Measurements from ENCODE around the gene RALA. TPM values are rescaled to one million over a fixed set of nuclear protein-coding genes. Genes with fewer than 3 reads are reported as not detected.

The RALA gene
- total and polyA plus RNA-seq, 2 of the 13 experiments (the other 11 are each of a cell fraction or from before 2014, with no cell fraction given): 11.8 to 19.5 TPM

GRCh38 chr7:39623047-39623731 lies at the start of gene RALA (continued):
- TF ChIP-seq, protein P1, sequence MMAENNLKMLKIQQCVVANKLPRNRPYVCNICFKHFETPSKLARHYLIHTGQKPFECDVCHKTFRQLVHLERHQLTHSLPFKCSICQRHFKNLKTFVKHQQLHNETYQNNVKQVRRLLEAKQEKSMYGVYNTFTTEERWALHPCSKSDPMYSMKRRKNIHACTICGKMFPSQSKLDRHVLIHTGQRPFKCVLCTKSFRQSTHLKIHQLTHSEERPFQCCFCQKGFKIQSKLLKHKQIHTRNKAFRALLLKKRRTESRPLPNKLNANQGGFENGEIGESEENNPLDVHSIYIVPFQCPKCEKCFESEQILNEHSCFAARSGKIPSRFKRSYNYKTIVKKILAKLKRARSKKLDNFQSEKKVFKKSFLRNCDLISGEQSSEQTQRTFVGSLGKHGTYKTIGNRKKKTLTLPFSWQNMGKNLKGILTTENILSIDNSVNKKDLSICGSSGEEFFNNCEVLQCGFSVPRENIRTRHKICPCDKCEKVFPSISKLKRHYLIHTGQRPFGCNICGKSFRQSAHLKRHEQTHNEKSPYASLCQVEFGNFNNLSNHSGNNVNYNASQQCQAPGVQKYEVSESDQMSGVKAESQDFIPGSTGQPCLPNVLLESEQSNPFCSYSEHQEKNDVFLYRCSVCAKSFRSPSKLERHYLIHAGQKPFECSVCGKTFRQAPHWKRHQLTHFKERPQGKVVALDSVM (CRISPR knock-in tag; IDR thresholded peaks at IDR 0.05): no peak; the same call in 1 of the 2 replicates
- TF ChIP-seq NRL (CRISPR knock-in tag; IDR thresholded peaks at IDR 0.05; ENCODE audit: borderline replicate concordance): peak; percentile 77; the same call in 1 of the 2 replicates
- TF ChIP-seq, protein P2, sequence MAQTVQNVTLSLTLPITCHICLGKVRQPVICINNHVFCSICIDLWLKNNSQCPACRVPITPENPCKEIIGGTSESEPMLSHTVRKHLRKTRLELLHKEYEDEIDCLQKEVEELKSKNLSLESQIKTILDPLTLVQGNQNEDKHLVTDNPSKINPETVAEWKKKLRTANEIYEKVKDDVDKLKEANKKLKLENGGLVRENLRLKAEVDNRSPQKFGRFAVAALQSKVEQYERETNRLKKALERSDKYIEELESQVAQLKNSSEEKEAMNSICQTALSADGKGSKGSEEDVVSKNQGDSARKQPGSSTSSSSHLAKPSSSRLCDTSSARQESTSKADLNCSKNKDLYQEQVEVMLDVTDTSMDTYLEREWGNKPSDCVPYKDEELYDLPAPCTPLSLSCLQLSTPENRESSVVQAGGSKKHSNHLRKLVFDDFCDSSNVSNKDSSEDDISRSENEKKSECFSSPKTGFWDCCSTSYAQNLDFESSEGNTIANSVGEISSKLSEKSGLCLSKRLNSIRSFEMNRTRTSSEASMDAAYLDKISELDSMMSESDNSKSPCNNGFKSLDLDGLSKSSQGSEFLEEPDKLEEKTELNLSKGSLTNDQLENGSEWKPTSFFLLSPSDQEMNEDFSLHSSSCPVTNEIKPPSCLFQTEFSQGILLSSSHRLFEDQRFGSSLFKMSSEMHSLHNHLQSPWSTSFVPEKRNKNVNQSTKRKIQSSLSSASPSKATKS (CRISPR knock-in tag; IDR thresholded peaks at IDR 0.05): no peak
- no peak; the same call in 1 of the 2 replicates for TF ChIP-seq ZNF616 (CRISPR knock-in tag; IDR thresholded peaks at IDR 0.05; ENCODE audit: low read depth)
- TF ChIP-seq FOSL2 (CRISPR knock-in tag; IDR thresholded peaks at IDR 0.05): no peak
- TF ChIP-seq ZHX2 (IDR thresholded peaks at IDR 0.05; ENCODE audit: low read depth): no peak
- TF ChIP-seq ZHX2 (CRISPR knock-in tag; IDR thresholded peaks at IDR 0.05; ENCODE audit: borderline replicate concordance): no peak
- no peak for TF ChIP-seq MTA1 (CRISPR knock-in tag; IDR thresholded peaks at IDR 0.05; ENCODE audit: borderline replicate concordance)
- TF ChIP-seq SP140L (CRISPR knock-in tag; IDR thresholded peaks at IDR 0.05; ENCODE audit: borderline replicate concordance): no peak
- TF ChIP-seq ZNF549 (CRISPR knock-in tag; IDR thresholded peaks at IDR 0.05): no peak
- no peak; the same call in 1 of the 2 replicates for TF ChIP-seq SNAI1 (CRISPR knock-in tag; IDR thresholded peaks at IDR 0.05; ENCODE audit: borderline replicate concordance)
- peak; percentile 44; the same call in 1 of the 2 replicates for TF ChIP-seq MXD4 (CRISPR knock-in tag; IDR thresholded peaks at IDR 0.05)
- TF ChIP-seq, protein P3, sequence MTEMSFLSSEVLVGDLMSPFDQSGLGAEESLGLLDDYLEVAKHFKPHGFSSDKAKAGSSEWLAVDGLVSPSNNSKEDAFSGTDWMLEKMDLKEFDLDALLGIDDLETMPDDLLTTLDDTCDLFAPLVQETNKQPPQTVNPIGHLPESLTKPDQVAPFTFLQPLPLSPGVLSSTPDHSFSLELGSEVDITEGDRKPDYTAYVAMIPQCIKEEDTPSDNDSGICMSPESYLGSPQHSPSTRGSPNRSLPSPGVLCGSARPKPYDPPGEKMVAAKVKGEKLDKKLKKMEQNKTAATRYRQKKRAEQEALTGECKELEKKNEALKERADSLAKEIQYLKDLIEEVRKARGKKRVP (CRISPR knock-in tag; IDR thresholded peaks at IDR 0.05): peak in 1 of 2 experiments; percentile 51; a peak in 2 of 4 replicates
- TF ChIP-seq ZNF713 (CRISPR knock-in tag; IDR thresholded peaks at IDR 0.05): no peak
- TF ChIP-seq SMARCC2 (IDR thresholded peaks at IDR 0.05): no peak
- no peak for TF ChIP-seq SIN3B (IDR thresholded peaks at IDR 0.05; ENCODE audit: low read length)
- no peak for TF ChIP-seq ZNF335 (CRISPR knock-in tag; IDR thresholded peaks at IDR 0.05)
- no peak; the same call in 1 of the 2 replicates for TF ChIP-seq NFYB (CRISPR knock-in tag; IDR thresholded peaks at IDR 0.05)
- TF ChIP-seq ZNF136 (CRISPR knock-in tag; IDR thresholded peaks at IDR 0.05; ENCODE audit: low read depth): no peak
